Epidermal melanocyte (primary cell): ENCODE data around the gene SNX24.
A peak's percentile ranks its signal among the peaks of the same experiment; 100 is the strongest.
"Not testable (repeated sequence)": the region's sequence is repeated elsewhere in the genome, so short reads cannot be mapped to it uniquely, and the experiment has no call there.

ENCODE experiments used
- DNase-seq: peaks from one replicate; pipeline ENCODE4 v3.0.0; 2011; ENCODE audit warnings: low spot score; ENCODE audit not compliant: insufficient read length

Gene SNX24

DNA sequence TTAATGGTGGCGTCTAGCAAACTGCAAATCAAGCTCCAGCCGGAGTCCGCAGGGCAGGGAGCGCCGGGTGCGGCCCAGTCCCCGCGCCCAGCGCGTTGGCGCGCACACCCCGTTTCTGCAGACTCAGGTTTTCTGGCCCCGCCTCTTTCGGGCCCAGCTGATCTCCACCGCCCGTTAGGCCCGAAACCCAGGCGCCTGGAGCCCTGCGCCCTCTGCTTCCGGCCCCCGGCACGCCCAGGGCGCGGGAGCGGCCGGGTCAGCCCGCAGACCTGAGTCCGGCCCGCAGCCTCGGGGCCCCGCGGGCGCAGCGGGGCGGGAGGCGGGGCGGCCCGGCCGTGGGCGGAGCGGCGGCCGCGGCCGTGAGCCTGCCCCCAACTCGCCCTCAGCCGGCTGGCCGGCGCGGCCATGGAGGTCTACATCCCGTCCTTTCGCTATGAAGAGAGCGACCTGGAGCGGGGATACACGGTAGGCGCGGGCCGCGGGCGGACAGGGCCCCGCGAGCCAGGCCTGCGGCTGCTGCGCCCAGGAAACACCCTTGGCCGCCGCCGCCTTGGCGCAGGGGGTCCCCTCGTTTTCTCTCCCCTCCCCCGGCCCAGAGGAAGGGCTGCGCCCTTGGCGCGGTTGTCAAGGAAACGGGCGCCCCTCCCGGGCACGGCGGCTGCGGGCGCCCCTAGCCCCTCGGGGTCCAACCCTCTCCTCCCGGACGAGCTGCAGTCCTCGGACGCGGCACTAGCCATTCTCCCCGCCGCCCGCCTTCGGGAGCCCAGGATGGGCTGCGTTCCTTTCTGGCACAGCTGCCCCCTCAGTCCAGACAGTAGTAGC lies at the start of gene SNX24:
TSS of gene SNX24 (plus strand) at position 385 of the 822 bp plus-strand sequence. CDS start at position 406, 21 bp downstream.
- peak; percentile 56 for DNase-seq

DNA sequence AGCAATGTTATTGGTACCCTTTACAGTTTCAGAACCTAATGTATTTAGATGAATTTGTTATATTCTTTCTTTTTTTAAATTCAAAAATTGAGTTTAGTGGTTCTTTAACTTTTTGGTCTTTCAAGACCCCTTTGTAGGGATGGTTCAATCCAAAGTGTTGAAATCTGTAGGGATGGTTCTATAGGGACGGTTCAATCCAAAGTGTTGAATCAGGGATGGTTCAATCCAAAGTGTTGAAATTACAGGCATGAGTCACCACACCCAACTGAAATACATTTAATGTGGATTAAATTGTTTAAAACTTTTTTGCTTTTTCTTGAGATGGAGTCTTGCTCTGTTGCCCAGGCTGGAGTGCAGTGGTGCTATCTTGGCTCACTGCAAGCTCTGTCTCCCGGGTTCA lies 39.9 kb upstream of the SNX24 start:
- DNase-seq: no peak

- no peak for DNase-seq
Measured at GRCh38 chr5:122810405-122810804, 35.0 kb upstream of the SNX24 start.

- DNase-seq: no peak
Measured at GRCh38 chr5:122815218-122815767, 30.1 kb upstream of the SNX24 start.

DNA sequence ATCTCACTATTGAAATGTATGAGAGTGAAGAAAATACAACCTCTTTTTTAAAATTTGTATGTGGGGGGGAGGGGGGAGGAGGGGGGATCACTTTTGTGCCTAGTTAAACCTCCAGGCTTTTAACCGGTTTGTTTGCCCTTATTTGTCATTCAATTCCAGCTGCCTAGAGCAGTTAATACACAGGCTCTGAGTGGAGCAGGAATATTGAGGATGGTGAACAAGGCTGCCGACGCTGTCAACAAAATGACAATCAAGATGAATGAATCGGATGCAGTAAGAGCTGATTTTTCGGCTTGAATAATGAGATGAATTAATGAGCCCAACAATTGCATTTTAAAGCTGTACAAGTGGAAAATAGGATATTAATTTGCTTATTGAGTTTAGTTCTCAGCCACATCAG lies 28.7 kb upstream of the SNX24 start:
- DNase-seq: no peak

GRCh38 chr5:122831984-122832383 lies 13.4 kb upstream of the SNX24 start:
- no peak for DNase-seq

DNA sequence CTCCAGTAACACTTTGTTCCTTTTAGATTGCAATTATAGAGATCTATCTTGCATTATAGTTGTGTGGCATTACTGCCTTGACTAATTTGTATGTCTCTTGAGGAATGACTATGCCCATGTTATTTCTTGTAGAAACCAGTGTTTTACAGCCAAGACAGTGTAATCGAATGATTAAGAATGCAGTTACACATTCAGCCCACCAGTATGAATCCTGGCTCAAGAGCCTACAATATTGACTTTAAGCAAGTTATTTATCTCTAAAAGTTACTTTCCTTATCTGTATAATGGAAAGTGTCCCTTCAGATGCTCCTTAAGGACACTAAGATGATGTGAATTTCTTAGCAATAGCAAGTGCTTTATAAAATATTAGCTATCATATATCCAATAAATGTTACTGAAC lies 9.7 kb upstream of the SNX24 start:
- no peak for DNase-seq

DNA sequence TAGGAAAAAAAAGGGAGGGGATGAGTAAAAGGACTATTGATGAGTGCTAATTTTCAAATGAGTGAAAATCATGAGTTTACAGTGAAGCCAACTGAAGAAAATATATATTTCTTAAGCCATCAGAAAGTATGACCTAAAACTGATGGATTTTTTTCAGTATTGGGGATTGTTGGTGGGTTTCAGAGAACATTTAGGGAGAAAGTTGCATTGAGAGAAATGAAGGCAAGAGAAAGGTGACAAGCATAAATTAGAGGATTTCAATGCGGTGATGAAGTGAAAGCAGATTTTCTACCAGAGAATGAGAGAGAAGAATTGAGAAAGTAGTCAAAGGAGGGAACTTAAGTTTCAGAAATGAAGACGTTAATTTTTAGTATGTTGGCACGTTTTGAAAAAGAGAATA lies 8.5 kb upstream of the SNX24 start:
- DNase-seq: no peak

GRCh38 chr5:122839731-122840130 lies 5.7 kb upstream of the SNX24 start:
- DNase-seq: no peak

- no peak for DNase-seq
Measured at GRCh38 chr5:122842016-122842580, 3.3 kb upstream of the SNX24 start.

DNA sequence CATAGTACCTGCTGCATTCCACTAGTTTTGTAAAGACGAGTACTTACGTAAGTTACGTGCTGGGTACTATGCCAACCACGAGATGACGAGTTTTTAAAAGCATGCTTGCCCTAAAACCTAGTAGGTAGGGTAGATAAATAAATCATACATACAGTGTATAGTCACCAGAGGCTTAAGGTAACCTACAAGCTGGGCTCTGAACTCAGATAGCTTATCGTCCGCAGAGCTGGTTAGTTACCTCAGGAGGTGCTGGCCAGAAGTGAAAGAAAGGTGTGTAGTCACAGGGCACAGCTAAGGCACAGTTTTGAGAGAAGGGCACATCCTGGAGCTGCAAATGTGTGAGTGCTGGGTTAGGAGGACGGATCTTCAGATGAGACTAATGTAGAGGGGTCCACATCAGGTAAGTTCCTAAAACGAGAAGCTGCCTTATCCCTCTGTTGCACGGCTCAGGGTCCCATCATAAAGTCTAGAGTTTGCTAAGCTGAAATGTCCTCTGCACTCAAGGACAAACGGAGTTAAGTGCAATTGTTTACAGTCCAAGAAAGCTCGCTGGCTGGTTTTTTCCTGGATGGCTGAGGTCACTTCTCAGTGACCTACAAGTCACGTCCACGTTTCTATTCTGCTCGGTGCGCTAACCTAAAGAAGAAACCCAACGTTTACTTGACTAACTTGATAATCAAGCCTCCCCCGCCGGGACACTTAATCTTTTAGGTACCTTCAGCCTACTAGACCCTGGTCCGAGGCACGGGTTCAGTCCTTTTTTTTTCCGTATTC lies 1.1 kb upstream of the SNX24 start:
- DNase-seq: no peak

DNA sequence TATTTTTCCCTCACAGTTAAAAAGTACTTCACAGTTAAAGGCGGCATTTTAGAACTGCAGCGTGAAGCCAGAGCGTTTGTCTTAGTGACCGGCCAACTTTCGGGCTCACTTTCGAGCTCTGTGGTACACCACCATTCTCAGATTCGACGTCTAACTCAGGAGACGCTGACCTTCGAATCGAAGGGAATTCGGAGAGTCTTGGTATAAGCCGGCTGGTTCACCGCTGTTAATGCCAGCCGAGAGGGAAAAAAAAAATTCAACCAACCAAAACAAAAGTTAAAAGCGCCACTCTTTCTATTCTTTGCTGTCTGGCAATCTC lies 544 bp upstream of the SNX24 start:
- DNase-seq: peak; percentile 17

- no peak for DNase-seq
Measured at GRCh38 chr5:122846051-122846550, 688 bp downstream of the SNX24 start.

DNA sequence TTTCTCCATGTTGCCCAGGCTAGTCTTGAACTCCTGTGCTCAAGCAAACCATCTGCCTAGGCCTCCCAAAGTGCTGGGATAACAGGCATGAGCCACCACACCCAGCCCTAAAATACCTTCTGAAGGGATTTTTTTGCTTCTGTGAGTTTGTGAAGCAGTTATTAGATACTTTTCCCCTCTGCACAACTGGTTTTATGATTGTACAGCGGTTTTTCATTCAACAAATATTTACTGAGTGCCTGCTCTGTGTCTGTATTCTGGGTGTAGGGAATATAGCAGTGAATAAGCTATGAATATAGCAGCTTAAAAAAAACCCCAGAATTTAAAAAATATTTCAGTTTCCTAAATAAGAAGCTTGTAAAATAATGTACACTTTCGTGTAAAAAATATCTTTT lies 2.3 kb downstream of the SNX24 start:
- no peak for DNase-seq

GRCh38 chr5:122849771-122850170 lies 4.4 kb downstream of the SNX24 start:
- no peak for DNase-seq

DNA sequence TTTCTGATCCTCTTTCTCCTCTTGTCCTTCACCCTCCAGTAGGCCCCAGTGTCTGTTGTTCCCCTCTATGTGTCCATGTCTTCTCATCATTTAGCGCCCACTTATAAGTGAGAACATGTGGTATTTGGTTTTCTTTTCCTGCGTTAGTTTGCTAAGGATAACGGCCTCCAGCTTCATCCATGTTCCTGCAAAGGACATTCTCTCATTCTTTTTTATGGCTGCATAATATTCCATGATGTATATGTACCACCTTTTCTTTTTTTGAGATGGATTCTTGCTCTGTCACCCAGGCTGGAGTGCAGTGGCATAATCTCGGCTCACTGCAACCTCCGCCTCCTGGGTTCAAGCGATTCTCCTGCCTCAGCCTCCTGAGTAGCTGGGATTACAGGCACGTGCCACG lies 12.1 kb downstream of the SNX24 start:
- DNase-seq: not testable (repeated sequence)

- no peak for DNase-seq
Measured at GRCh38 chr5:122858451-122858850, 13.0 kb downstream of the SNX24 start.

GRCh38 chr5:122863240-122863639 lies 17.8 kb downstream of the SNX24 start:
- no peak for DNase-seq

DNA sequence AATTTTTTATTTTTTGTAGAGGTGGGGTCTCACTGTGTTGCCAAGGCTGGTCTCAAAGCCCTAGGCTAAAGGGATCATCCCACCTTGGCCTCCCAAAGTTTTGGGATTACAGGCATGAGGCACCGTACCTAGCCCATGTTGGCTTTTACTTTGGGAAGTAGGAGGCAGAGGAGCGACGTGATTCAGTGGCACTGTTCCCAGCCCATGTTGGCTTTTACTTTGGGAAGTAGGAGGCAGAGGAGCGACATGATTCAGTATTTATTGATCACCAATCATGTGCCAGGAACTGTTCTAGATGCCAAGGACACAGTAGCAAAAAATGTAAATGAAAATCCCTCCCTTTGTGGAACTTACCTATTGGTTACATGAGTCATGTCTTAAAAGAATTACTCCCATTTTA lies 18.3 kb downstream of the SNX24 start:
- no peak for DNase-seq

- DNase-seq: no peak
Measured at GRCh38 chr5:122864400-122864799, 19.0 kb downstream of the SNX24 start.

DNA sequence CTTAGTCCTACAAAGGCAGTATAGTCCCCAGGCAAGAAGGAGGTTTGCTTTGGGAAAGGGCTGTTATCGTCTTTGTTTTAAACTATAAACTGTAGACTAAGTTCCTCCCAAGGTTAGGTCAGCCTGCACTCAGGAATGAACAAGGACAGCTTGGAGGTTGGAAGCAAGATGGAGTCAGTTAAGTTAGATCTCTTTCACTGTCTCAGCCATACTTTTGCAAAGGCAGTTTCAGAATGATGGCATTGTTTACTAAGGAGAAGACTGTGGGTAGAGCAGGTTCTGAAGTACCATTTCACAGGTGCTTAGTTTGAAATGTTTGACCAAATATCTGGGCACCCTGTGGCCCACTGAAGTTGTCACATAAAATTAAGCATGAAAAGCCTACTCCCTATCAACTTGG lies 19.4 kb downstream of the SNX24 start:
- DNase-seq: no peak

DNA sequence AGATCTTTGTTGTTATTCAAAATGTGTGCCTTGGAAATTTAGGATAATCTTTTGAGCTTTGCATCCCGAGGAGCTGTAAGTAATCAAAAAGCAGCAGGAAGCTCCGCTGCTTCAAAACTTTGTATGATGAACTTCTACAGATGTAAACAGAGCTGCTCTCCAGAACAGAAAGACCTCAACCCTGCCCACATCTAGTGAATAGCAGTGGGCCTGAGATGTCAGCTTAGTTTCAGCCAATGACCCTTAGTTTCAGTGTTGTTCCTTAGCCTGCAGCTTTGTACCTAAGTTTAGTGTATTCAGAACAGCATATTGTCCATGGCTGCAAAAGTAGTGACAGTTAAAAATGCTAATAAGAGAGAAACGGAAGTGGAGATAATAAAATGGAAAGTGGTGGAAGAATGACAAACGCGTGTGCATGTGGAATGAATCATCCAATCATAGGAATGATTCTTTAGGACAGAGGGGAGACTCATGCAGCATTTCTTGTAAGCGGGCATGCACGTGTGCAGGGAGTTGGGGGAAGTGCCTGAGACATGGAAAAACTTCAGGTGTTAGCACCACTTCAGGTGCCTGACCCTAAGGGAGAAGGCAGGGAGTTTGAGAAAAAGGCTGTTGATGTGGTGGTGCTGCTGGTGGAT lies 24.9 kb downstream of the SNX24 start:
- DNase-seq: no peak
